HG03097 (cell line): ENCODE data around the gene SCIMP.
"Not testable (repeated sequence)": the region's sequence is repeated elsewhere in the genome, so short reads cannot be mapped to it uniquely, and the experiment has no call there.

ENCODE experiments used
- ATAC-seq: cut with Tn5 transposase; IDR thresholded peaks from one replicate; pipeline ENCODE4 v1.9.1; 2021; ENCODE audit not compliant: unreplicated experiment, low FRiP score

Gene SCIMP

GRCh38 chr17:5194346-5194745 lies 40.3 kb downstream of the SCIMP start:
- no peak for ATAC-seq

- ATAC-seq = peak; percentile 98
Measured at GRCh38 chr17:5191541-5192417, 42.9 kb downstream of the SCIMP start, which contains the start of gene ZNF594. Gene ZNF594 (minus strand): TSS chr17:5191868. CDS start chr17:5184256, 7,612 bp downstream.

- no peak for ATAC-seq
Measured at GRCh38 chr17:5184288-5184687, 50.4 kb downstream of the SCIMP start.

- ATAC-seq = no peak
Measured at GRCh38 chr17:5183410-5183793, 51.3 kb downstream of the SCIMP start.

- ATAC-seq = no peak
Measured at GRCh38 chr17:5182597-5183409, 51.9 kb downstream of the SCIMP start.

- ATAC-seq = no peak
Measured at GRCh38 chr17:5181509-5182305, 53.0 kb downstream of the SCIMP start.

- no peak for ATAC-seq
Measured at GRCh38 chr17:5179003-5179402, 55.7 kb downstream of the SCIMP start.

- not testable (repeated sequence) for ATAC-seq
Measured at GRCh38 chr17:5175027-5175426, 59.6 kb downstream of the SCIMP start.

GRCh38 chr17:5165791-5166564 lies 68.7 kb downstream of the SCIMP start:
- ATAC-seq = not testable (repeated sequence)

- no peak for ATAC-seq
Measured at GRCh38 chr17:5164436-5164835, 70.2 kb downstream of the SCIMP start.

- ATAC-seq = not testable (repeated sequence)
Measured at GRCh38 chr17:5161793-5162192, 72.9 kb downstream of the SCIMP start.

GRCh38 chr17:5160702-5161101 lies 74.0 kb downstream of the SCIMP start:
- ATAC-seq = not testable (repeated sequence)
